Suppressor macrophage treated with lipopolysaccharide for 1 hour (primary cell): ENCODE measurements around the gene ACOXL.
A peak's percentile ranks its signal among the peaks of the same experiment; 100 is the strongest.

Experiments
- DNase-seq, 3 donors: peaks; one replicate each; pipeline ENCODE4 v3.0.0-alpha.2; 2020 to 2022

ACOXL gene

GRCh38 chr2:111017909-111018308 is 285.5 kb downstream of the ACOXL start:
- no peak for DNase-seq

- DNase-seq: no peak
Measured at GRCh38 chr2:111019381-111019780, 287.0 kb downstream of the ACOXL start.

- DNase-seq: peak; percentile 49 to 54 (median 50)
Measured at GRCh38 chr2:111022633-111023032, 290.3 kb downstream of the ACOXL start.

GRCh38 chr2:111024496-111024895 is 292.1 kb downstream of the ACOXL start:
- no peak for DNase-seq

- no peak for DNase-seq
Measured at GRCh38 chr2:111025288-111025687, 292.9 kb downstream of the ACOXL start.

- DNase-seq: peak in 2 of 3 donors; percentile 45 to 54
Measured at GRCh38 chr2:111028720-111029119, 296.3 kb downstream of the ACOXL start.

GRCh38 chr2:111029181-111029927 is 297.0 kb downstream of the ACOXL start:
- no peak for DNase-seq

- no peak for DNase-seq
Measured at GRCh38 chr2:111030260-111030891, 298.0 kb downstream of the ACOXL start.

GRCh38 chr2:111030945-111031344 is 298.6 kb downstream of the ACOXL start:
- DNase-seq: no peak

- DNase-seq: peak in 1 of 3 donors; percentile 41
Measured at GRCh38 chr2:111031546-111032478, 299.4 kb downstream of the ACOXL start.

- peak; percentile 79 to 90 (median 85) for DNase-seq
Measured at GRCh38 chr2:111032721-111033429, 300.5 kb downstream of the ACOXL start.

- no peak for DNase-seq
Measured at GRCh38 chr2:111034146-111034545, 301.8 kb downstream of the ACOXL start.

GRCh38 chr2:111034606-111035005 is 302.2 kb downstream of the ACOXL start:
- DNase-seq: no peak

GRCh38 chr2:111035830-111036441 is 303.6 kb downstream of the ACOXL start:
- DNase-seq: peak; percentile 51 to 73 (median 64)

- peak; percentile 49 to 65 (median 61) for DNase-seq
Measured at GRCh38 chr2:111037128-111037527, 304.8 kb downstream of the ACOXL start.

GRCh38 chr2:111039628-111040383 is 307.4 kb downstream of the ACOXL start:
- DNase-seq: no peak

- no peak for DNase-seq
Measured at GRCh38 chr2:111041398-111042202, 309.2 kb downstream of the ACOXL start.

- no peak for DNase-seq
Measured at GRCh38 chr2:111042261-111042660, 309.9 kb downstream of the ACOXL start.

- peak; percentile 78 to 81 (median 78) for DNase-seq
Measured at GRCh38 chr2:111042772-111043771, 310.7 kb downstream of the ACOXL start.
